ENCODE results near the gene HOXB1. TPM values are rescaled to one million over a fixed set of nuclear protein-coding genes. Genes with fewer than 3 reads are reported as not detected.

The HOXB1 gene
- total RNA-seq, 1 donor from 2014 or later = not detected

DNA sequence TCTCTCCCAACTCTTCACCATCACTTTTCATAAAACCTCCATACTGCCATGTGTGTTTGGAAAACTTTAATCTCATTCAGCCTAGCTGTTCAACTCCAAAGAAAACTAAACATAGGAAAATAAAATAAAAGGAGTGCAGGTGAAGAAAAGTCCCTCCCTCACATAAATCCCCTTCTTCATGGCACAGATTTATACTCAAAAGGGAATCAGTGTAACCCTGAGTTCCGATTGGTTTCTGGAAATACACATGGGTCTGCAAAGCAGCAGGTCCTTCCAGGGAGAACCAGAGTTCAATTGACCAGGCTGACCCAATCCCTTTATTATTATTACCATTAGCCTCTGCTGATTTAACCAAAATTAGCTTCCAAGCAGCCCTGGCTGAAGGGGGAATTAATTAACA is 23.0 kb upstream of the HOXB1 start:
- H3K4me1 Mint-ChIP-seq = peaks cover 4% of the 10 kb centered on the region
- H3K9me3 Mint-ChIP-seq = no peaks in the 10 kb centered on the region
- intact Hi-C loops (cut with micrococcal nuclease) = loop anchor here (2.0 kb wide), 1 partner anchor 13 kb away; no protein-coding TSS in a partner anchor
- ATAC-seq (ENCODE audit: low read depth) (no peak), DNase-seq (no peak)
- H3K36me3 Mint-ChIP-seq (ENCODE audit: low read depth) = no peaks in the 10 kb centered on the region
- CTCF ChIA-PET = no interaction called here
- TF ChIP-seq, protein P1, sequence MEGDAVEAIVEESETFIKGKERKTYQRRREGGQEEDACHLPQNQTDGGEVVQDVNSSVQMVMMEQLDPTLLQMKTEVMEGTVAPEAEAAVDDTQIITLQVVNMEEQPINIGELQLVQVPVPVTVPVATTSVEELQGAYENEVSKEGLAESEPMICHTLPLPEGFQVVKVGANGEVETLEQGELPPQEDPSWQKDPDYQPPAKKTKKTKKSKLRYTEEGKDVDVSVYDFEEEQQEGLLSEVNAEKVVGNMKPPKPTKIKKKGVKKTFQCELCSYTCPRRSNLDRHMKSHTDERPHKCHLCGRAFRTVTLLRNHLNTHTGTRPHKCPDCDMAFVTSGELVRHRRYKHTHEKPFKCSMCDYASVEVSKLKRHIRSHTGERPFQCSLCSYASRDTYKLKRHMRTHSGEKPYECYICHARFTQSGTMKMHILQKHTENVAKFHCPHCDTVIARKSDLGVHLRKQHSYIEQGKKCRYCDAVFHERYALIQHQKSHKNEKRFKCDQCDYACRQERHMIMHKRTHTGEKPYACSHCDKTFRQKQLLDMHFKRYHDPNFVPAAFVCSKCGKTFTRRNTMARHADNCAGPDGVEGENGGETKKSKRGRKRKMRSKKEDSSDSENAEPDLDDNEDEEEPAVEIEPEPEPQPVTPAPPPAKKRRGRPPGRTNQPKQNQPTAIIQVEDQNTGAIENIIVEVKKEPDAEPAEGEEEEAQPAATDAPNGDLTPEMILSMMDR (IDR thresholded peaks at IDR 0.05) = no peak
- H3K27me3 Mint-ChIP-seq = peaks cover 30% of the 10 kb centered on the region
- H3K4me3 Mint-ChIP-seq = no peak overlapping the region
- POLR2A ChIA-PET = no interaction called here
- no peak overlapping the region for H3K27ac Mint-ChIP-seq

DNA sequence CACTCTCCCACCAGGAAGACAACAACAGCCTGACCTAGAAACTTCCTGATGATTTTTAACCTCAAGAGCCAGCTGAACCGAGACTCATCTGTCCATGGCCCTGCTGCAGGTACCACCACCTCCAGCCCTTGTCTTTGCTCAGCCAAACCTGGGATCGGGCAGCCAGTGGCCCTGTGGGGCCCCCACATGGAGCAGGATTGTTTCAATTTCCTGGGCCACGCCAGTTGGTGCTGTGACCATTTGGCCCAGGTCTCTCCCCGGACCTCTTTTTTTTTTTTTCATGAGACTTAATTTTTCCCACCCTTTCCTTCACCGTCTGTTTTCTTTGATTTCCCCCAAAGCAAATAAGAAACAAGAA is 22.4 kb upstream of the HOXB1 start:
- POLR2A ChIA-PET = no interaction called here
- H3K4me1 Mint-ChIP-seq = peaks cover 6% of the 10 kb centered on the region
- no peak for ATAC-seq (ENCODE audit: low read depth)

DNA sequence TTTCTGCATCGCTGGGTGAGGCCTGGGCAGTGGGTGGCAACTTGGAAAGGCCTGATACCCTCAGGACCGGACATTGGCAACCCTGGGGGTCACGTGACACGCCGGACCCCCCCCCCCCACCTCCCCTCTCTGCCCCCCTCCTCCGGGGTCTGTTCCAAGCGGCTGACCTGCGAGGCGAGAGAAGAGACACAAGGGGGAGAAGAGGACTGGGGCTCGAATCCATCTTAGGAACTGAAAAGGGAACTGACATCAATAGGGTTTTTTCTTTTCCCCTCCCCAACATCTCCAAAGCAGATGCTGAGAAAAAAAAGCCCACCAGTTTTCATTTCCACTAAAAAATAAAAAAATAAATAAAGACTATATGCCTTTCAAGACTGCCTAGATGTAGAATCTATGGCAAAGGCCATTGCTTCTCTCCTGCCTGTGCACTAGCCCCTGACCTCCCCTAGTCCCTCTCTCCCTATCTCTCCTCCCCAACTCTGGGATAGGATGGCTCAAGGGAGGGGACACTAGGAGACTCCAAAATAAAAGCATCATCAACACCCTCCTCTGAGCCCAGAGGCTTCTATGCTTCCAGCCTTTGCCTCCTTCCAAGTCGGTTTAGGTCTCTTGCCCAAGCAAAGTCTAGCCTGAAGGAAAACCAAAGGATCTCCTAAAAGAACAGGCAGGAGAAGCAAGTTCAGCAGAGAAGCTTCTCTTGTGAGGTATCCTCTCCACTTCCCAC is 21.8 kb upstream of the HOXB1 start:
- H3K9me3 Mint-ChIP-seq = no peaks in the 10 kb centered on the region
- TF ChIP-seq, protein P1 (IDR thresholded peaks at IDR 0.05) = no peak
- H3K27ac Mint-ChIP-seq = no peak overlapping the region
- CTCF ChIA-PET = no interaction called here
- intact Hi-C loops (cut with micrococcal nuclease) = loop anchor here (2.0 kb wide), 1 partner anchor 14 kb away; no protein-coding TSS in a partner anchor
- H3K4me3 Mint-ChIP-seq = no peak overlapping the region
- DNase-seq (no peak), ATAC-seq (ENCODE audit: low read depth) (no peak)
- peaks cover 26% of the 10 kb centered on the region for H3K27me3 Mint-ChIP-seq
- POLR2A ChIA-PET = no interaction called here
- H3K36me3 Mint-ChIP-seq (ENCODE audit: low read depth) = no peaks in the 10 kb centered on the region
- peaks cover 10% of the 10 kb centered on the region for H3K4me1 Mint-ChIP-seq

More for the DNA sequence above, 22.4 kb upstream of the HOXB1 start:
- intact Hi-C loops (cut with micrococcal nuclease) = loop anchor here (2.0 kb wide), 1 partner anchor 14 kb away; no protein-coding TSS in a partner anchor
- no peak overlapping the region for H3K27ac Mint-ChIP-seq
- peaks cover 29% of the 10 kb centered on the region for H3K27me3 Mint-ChIP-seq
- DNase-seq = no peak
- no peaks in the 10 kb centered on the region for H3K9me3 Mint-ChIP-seq
- no peaks in the 10 kb centered on the region for H3K36me3 Mint-ChIP-seq (ENCODE audit: low read depth)
- H3K4me3 Mint-ChIP-seq = no peak overlapping the region
- CTCF ChIA-PET = no interaction called here
- TF ChIP-seq, protein P1 (IDR thresholded peaks at IDR 0.05) = no peak

DNA sequence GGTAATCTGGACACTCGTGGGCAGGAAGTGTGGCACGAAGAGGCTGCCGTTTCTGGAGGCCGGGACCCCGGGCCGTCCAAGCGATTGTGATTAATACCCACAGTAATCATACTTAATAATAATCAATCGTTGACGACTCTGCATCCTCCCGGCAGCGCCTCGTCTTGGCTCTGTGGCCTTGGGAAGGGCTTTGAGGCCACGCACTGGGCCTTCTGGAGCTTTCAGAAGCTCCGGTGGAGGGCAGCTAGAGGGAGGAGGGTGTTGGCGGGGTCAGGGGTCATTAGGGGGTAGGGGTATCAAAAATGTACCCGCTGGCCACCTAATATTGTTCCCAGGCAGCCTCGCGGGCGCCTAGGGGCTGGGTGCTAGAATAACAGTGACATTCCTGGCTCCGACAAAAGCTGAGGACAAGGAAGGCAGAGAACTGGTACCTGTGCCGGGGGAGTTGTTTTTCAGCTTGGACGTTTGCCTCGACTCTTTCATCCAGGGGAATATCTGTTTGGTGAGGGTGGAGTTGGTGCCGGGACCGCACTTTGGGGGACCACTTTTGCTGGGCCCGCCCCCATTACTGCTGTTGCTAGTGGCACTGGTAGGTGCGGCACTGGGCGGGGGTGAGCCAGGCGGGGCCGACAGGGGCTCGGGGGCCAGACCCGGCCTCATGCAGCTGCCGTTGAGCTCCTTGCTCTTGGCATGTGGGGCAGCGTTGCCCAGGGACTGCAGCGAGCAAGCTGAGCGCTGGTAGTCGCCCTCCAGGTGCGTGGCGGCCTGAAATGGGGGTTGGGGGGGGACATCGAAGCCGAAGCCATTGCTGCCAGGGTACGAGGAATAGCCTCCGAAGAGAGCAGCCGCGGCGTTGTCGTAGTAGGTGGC is 21.0 kb upstream of the HOXB1 start:
- H3K27me3 Mint-ChIP-seq = peaks cover 21% of the 10 kb centered on the region
- CTCF ChIA-PET = no interaction called here
- H3K9me3 Mint-ChIP-seq = no peaks in the 10 kb centered on the region
- H3K4me3 Mint-ChIP-seq = no peak overlapping the region
- TF ChIP-seq, protein P1 (IDR thresholded peaks at IDR 0.05) = no peak
- DNase-seq (no peak), ATAC-seq (ENCODE audit: low read depth) (no peak)
- intact Hi-C loops (cut with micrococcal nuclease) = loop anchor here (2.0 kb wide), 1 partner anchor 15 kb away; no protein-coding TSS in a partner anchor
- no peak overlapping the region for H3K27ac Mint-ChIP-seq
- no peaks in the 10 kb centered on the region for H3K36me3 Mint-ChIP-seq (ENCODE audit: low read depth)
- peaks cover 10% of the 10 kb centered on the region for H3K4me1 Mint-ChIP-seq
- POLR2A ChIA-PET = no interaction called here

DNA sequence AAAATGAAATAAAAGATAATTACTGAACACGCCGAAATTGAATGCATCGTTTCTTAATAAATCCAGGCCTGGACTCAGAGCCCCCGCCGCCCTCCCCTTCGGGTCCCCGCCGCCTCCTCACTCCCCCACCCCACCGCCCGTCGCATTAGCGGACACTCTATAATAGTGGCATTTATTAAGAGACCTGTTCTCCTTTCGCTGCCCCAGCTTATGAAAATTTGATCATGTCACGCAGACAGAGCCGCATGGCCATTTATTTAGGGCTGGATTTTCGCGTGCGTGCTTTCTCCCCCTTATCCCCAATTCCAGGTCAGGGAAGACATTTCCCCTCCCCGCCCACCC is 20.4 kb upstream of the HOXB1 start:
- Mint-ChIP-seq H3K36me3 (ENCODE audit: low read depth) (no peaks in the 10 kb centered on the region), H3K4me1 (peaks cover 12% of the 10 kb centered on the region), H3K27me3 (peaks cover 19% of the 10 kb centered on the region), H3K27ac (no peak overlapping the region), H3K4me3 (no peak overlapping the region), H3K9me3 (no peaks in the 10 kb centered on the region)
- DNase-seq (no peak), ATAC-seq (ENCODE audit: low read depth) (no peak)
- TF ChIP-seq, protein P1 (IDR thresholded peaks at IDR 0.05) = no peak
- intact Hi-C loops (cut with micrococcal nuclease) = no loop called here
- POLR2A ChIA-PET = no interaction called here
- CTCF ChIA-PET = no interaction called here

Data from activated B cell treated with CpG ODN at 0.5 μM for 24 hours (primary cell).